NCI-H1105 treated with DMSO at 0.1 percent for 48 hours (cell line): Measurements from ENCODE around the gene PRSS38.

Experiments used
- DNase-seq: peaks from one replicate; lab custom pipeline; 2025; lab: John Stamatoyannopoulos, UW

PRSS38 gene

GRCh38 chr1:227793079-227793947, 22.2 kb upstream of the PRSS38 start:
- DNase-seq = no peak

- DNase-seq = no peak
These were observed 21.3 kb upstream of the PRSS38 start for GRCh38 chr1:227793948-227794816.

GRCh38 chr1:227794817-227795192, 20.7 kb upstream of the PRSS38 start:
- DNase-seq = no peak

- DNase-seq = no peak
These were observed 19.7 kb upstream of the PRSS38 start for GRCh38 chr1:227795732-227796131.

- no peak for DNase-seq
These were observed 19.0 kb upstream of the PRSS38 start for GRCh38 chr1:227796359-227796915.

DNA sequence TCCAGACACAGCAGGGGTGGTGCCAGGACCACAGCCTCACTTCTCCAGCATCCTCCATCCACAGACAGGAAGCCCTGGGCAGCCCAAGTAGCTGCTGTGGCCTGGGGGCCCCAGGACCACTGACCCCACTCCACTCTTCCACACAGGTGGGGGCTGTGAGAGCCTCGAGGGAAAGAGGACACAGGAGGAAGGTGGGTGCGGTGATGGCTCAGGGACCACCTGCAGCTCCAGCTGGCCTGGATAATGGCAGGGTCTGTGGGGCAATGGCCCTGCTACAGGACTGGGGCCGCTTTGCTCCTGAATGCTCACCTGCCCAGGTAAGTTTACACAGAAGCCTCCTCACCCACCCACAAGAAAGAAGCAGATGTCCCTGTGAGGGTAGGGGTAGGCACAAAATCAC, 18.3 kb upstream of the PRSS38 start:
- no peak for DNase-seq

DNA sequence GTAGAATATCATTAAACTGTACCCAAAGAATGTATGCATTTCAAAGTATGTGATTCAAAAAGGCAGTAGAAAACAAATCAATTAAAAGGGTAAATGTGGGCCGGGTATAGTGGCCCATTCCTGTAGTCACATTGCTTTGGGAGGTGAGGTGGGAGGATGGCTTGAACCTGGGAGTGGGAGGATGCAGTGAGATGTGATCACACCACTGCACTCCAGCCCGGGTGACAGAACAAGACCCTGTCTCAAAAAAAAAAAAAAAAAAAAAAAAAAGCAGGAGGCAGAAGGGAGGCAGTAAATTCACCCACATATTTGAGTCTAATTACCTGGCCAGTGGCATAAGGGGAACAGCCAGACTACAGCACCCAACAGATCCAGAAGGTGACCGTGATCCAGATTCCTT, 17.9 kb upstream of the PRSS38 start:
- DNase-seq = no peak

DNA sequence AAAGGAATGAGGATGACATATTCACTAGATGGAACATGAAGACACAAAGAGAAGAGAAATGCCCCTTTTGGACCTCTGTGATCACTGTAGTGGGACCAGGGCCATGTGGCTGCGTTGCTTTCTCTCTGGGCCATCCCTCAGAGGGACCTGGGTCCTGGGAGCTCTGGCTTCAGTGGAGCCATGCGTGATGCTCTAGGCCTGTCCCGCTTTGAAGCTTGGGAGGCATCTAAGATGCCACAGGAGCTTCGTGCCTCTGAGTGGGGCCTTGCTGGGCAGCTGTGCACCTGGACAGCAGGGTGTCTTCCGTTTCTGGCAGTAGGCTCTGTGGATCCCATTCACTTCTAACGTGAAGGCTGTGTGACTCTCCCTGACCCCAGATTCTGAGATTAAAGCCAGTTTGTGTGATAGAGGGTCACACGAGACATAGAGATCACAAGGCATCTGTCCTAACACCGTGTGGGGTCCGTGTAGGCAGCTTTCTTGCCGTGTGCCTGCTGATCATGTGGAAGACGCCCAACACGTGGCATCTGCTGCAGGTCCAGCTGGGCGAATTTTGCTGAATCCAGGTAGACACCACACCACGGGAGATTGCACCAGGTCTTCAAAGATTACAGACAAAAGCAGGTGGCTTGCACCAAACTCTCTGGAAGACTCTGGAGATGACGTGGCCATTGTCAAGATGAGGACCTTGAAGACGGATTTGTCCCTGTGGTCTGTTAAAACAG, 17.2 kb upstream of the PRSS38 start:
- DNase-seq = no peak

- DNase-seq = no peak
These were observed 15.7 kb upstream of the PRSS38 start for GRCh38 chr1:227799756-227800155.

DNA sequence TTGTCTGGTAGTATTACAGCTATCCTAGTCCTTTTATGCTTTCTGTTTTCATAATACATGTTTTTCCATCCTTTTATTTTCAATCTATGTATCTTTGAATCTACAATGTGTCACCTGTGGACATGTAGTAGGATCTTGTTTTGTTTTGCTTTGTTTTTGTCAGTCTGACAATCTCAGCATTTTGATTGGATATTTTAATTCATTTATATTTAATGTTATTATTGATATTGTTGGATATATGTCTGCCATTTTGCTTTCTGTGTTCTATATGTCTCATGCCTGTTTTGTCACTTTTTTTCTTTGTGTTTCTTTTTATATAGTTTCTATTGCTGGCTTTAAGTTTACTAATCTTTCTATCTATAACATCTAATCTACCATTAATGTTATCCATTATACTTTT, 11.5 kb upstream of the PRSS38 start:
- DNase-seq = no peak

DNA sequence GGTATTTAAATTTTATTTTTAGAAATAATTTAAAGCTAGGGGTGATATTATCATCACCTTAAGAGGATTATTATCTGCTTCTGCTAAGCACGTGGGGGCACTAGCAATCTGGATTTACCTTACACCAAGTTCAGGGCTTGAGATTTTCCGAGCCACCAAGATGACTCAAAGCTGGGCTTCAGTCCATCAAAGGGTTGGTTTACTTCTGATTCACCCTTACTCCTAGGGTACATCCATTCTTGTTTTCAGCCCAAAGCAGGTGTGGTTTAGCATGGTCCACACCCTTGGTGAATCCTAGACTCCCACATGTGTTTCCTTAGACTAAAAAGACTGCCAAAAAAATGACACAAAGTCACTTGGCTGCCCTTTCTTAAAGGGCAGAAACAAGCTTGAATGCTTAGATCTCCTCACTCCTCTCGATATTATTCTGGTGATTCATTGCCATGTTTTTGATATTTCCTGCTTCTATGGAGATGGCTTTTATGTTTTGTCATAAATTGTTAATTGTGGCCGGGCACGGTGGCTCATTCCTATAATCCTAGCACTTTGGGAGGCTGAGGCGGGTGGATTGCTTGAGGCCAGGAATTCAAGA, 9.8 kb upstream of the PRSS38 start:
- DNase-seq = no peak

DNA sequence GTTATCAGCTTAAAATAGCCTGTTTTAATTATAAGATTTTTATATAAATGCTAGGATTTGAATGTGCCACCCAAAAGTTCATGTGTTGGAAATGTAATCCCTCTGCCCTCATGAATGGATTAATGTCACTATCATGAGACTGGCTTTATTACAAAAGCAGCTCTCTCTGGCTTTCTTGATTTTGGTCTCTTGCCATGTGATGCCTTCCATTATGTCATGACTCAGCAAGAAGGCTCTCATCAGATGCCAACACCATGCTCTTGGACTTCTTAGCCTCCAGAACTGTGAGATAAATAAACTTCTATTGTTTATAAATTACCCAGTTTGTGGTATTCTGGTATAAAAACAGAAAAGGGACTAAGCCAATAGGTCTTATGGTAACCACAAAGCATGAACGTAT, 6.9 kb upstream of the PRSS38 start:
- no peak for DNase-seq

DNA sequence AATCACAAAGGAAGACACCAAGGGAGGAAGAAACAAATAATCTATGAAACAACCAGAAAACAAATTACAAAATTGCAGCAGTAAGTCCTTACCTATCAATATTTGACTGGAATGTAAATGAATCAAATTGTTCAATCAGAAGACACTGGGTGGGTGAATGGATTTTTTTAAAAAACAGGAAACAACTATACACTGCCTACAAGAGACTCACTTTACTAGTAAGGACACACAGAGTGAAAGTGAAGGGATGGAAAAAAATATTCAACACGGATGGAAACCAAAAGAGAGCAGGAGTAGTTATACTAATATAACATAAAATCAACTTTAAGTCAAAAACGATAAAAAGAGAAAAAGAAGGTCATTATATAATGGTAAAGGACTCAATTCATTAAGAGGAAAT, 6.4 kb upstream of the PRSS38 start:
- no peak for DNase-seq

GRCh38 chr1:227813962-227814361, 1.5 kb upstream of the PRSS38 start:
- DNase-seq = no peak

DNA sequence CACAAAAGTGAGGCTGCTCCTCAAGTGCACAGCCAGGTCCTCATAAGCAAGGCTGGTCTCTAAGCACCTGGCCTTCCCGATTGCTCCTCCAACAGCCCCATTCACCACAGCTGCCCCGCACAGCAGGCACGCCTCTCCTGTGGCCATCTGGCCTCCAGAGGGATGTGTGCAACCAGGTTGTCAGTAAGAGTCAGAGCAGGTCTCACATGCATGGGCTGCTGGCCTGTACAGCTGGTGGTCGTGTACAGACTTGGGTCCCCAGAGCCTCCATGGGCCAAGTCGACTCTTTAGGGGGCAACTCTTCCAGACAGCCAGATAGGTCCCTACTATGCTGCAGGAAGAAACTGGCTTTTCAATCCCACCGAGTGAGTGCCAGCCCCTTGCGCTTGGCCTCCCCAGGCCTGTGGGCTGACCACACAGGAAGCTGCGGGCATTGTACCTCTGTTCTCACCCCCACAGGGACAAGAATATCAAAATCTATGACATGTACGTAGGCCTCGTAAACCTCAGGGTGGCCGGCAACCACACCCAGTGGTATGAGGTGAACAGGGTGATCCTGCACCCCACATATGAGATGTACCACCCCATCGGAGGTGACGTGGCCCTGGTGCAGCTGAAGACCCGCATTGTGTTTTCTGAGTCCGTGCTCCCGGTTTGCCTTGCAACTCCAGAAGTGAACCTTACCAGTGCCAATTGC, 1.4 kb downstream of the PRSS38 start:
- DNase-seq = no peak

DNA sequence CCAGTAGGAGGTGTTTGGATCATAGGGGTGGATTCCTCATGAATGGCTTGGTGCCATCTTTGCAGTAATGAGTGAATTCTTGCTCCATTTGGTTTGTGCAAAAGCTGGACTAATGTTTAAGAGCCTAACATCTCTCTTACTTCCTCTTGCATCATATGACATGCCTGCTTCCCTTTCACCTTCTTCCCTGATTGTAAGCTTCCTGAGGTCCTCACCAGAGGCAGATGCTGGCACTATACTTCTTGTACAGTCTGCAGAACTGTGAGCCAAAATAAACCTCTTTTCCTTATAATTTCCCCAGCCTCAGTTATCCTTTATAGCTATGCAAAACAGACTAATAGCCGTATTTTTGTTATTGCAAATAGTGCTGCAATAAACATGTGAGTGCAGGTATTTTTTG, 8.1 kb downstream of the PRSS38 start:
- DNase-seq = no peak

- DNase-seq = no peak
These were observed 8.7 kb downstream of the PRSS38 start for GRCh38 chr1:227824204-227824603.

GRCh38 chr1:227828786-227829185, 13.3 kb downstream of the PRSS38 start:
- no peak for DNase-seq

DNA sequence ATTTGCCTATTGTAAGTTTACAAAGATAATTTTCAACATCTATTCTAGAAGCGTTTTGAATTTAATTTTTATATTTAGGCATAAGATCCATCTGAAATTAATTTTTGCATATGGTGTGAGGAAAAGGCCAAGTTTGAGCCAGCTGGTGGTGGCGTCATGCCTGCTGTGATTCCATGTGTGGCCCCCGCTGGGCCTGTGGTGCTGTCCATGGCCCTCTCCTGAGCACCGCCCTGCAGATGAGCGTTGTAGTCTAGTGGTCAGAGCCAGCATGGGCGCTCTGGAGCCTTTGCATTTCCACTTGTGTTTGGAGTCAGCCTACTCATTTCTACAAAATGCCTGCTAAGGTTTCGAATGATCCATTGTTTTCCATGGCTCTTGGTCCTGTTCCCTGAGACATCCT, 22.7 kb downstream of the PRSS38 start:
- DNase-seq = no peak

DNA sequence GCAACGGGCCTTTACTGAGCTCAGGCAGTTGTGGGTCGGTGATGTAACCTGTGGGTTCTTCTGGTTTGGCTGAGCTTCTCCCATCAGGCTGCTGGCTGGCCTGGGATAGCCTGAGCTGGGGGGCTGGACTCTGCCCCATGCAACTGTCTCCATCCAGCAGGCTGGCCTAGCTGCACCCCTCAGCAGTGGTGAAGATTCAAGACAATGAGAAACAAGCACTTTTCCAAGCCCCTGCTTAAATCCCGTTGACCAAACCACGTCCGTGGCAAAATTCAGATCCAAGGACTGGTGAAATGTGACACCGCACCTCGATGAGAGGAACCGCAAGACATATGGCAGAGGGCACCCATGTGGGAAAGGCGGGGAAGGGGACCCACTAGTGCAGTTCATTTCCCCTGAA, 25.6 kb downstream of the PRSS38 start:
- DNase-seq = no peak
